HepG2 (cell line): ENCODE results near the gene ESR2. TPM values are rescaled to one million over a fixed set of nuclear protein-coding genes. Genes with fewer than 3 reads are reported as not detected.

Source experiments
- EEA1 ChIP-seq: sonication (generic); formaldehyde crosslinking; IDR thresholded peaks from 2 replicates; pipeline ENCODE4 v1.5.1; 2020; ENCODE audit warnings: mild to moderate bottlenecking, missing genetic modification reagents, borderline replicate concordance
- KIAA2018 ChIP-seq: sonication (generic); formaldehyde crosslinking; IDR thresholded peaks from 2 replicates; pipeline ENCODE4 v1.5.0; 2020; ENCODE audit warnings: mild to moderate bottlenecking, missing genetic modification reagents, borderline replicate concordance
- NCOA1 ChIP-seq: sonication (generic); formaldehyde crosslinking; IDR thresholded peaks from 2 replicates; pipeline ENCODE4 v1.9.0; 2021; ENCODE audit warnings: missing genetic modification reagents
- NCOR1 ChIP-seq: fragments of 200-600 bp; sonication (generic); IDR thresholded peaks from 2 replicates; pipeline ENCODE4 v1.7.0; 2017; ENCODE audit warnings: antibody characterized with exemption, low read length, borderline replicate concordance
- RFX3 ChIP-seq: IDR thresholded peaks from 2 replicates; pipeline ENCODE4 v1.6.1; 2016; ENCODE audit warnings: missing biosample characterization, missing genetic modification reagents
- STAG1 ChIP-seq: sonication (generic); formaldehyde crosslinking; IDR thresholded peaks from 2 replicates; pipeline ENCODE4 v1.4.0; 2020; ENCODE audit warnings: missing genetic modification reagents
- polyA plus RNA-seq, 8 experiments: library from polyadenylated mRNA; depleted of rRNA in 3 of 8; stranded (reverse) in 7 of 8; unstranded in 1 of 8; fragments of >200 nt; fragmentation: Illumina TruSeq in 4 of 8; extraction: Trizol in 4 of 8; gene quantifications; 2 replicates each; pipeline versions ENCODE4 v1.2.1 to v1.2.3, GENCODE V29; 2011 to 2016; ENCODE audit warnings: low read depth in 4 of 8, missing spikeins in 1 of 8, mixed read lengths in 1 of 8; ENCODE audit not compliant: insufficient read depth in 1 of 8
- total RNA-seq, 5 experiments: library from RNA; depleted of rRNA; stranded (reverse); fragments of >200 nt; fragmentation: Illumina TruSeq; extraction: Trizol; gene quantifications; 2 replicates each; pipeline ENCODE4 v1.2.3, GENCODE V29; 2016; ENCODE audit warnings: low read depth in 1 of 5

The ESR2 gene
- total and polyA plus RNA-seq, 2 of the 13 experiments (the other 11 are each of a cell fraction or from before 2014, with no cell fraction given) = 0.01 to 0.04 TPM

GRCh38 chr14:64293976-64294671, at the start of gene ESR2 (continued):
- TF ChIP-seq KIAA2018 (no peak), STAG1 (no peak), EEA1 (CRISPR knock-in tag) (no peak), NCOA1 (no peak), NCOR1 (no peak), RFX3 (CRISPR knock-in tag) (no peak)
